Measurements from ENCODE around the gene NOP56. TPM values are rescaled to one million over a fixed set of nuclear protein-coding genes. Genes with fewer than 3 reads are reported as not detected.
"Not testable (repeated sequence)": the region's sequence is repeated elsewhere in the genome, so short reads cannot be mapped to it uniquely, and the experiment has no call there.

The NOP56 gene
- polyA plus RNA-seq, 1 donor (not counting 4 experiments of a cell fraction or from before 2014, with no cell fraction given): 242 TPM

GRCh38 chr20:2673453-2673852 lies 21.0 kb downstream of the NOP56 start:
- no peaks in the 10 kb centered on the region for H3K9me1 ChIP-seq (ENCODE audit: control insufficient read depth, extremely low read depth, insufficient read depth, low read length)
- H3K27me3 ChIP-seq (ENCODE audit: control insufficient read depth, extremely low read depth, insufficient read depth, low read length): no peaks in the 10 kb centered on the region
- no peak for TF ChIP-seq CTCF (optimal IDR thresholded peaks at IDR 0.05 in 1 of 3, IDR thresholded peaks at IDR 0.05 in 1 of 3, conservative IDR thresholded peaks at IDR 0.05 in 1 of 3; ENCODE audit: extremely low read depth in 1 of 3, insufficient read depth in 2 of 3, low read length in 3 of 3)
- no peak for TF ChIP-seq EZH2 (IDR thresholded peaks at IDR 0.05; ENCODE audit: low read length)
- no peak overlapping the region for H3K9ac ChIP-seq (ENCODE audit: control insufficient read depth, extremely low read depth, insufficient read depth, low read length)
- H2AFZ ChIP-seq (ENCODE audit: control insufficient read depth, low read length): no peak overlapping the region
- dilution Hi-C loops (cut with MboI; ENCODE audit: extremely low pct_ligation_motif_present, low sequenced_read_pairs): no loop called here
- H4K20me1 ChIP-seq (ENCODE audit: control insufficient read depth, extremely low read depth, insufficient read depth, low read length): no peaks in the 10 kb centered on the region
- H3K4me2 ChIP-seq (ENCODE audit: control insufficient read depth, extremely low read depth, insufficient read depth, low read depth, low read length): no peak overlapping the region
- no peak for FAIRE-seq
- no peaks in the 10 kb centered on the region for H3K36me3 ChIP-seq (ENCODE audit: control insufficient read depth in 2 of 2, extremely low read depth in 1 of 2, insufficient read depth in 2 of 2, low read length in 2 of 2)
- H3K27ac ChIP-seq (ENCODE audit: control insufficient read depth, insufficient read depth, low read length): no peak overlapping the region
- no peak overlapping the region for H3K4me3 ChIP-seq (ENCODE audit: control insufficient read depth in 2 of 3, extremely low read depth in 1 of 3, insufficient read depth in 2 of 3, low read depth in 1 of 3, low read length in 3 of 3)
- H3K4me1 ChIP-seq (ENCODE audit: control insufficient read depth, extremely low read depth, insufficient read depth, low read length): no peaks in the 10 kb centered on the region
- no peak for DNase-seq (ENCODE audit: low read depth, low spot score)
- H3K79me2 ChIP-seq (ENCODE audit: control insufficient read depth, insufficient read depth, low read length): no peaks in the 10 kb centered on the region
- H3K9me3 ChIP-seq (ENCODE audit: control insufficient read depth, low read depth, low read length): no peaks in the 10 kb centered on the region

GRCh38 chr20:2680046-2680445 lies 27.6 kb downstream of the NOP56 start:
- Histone ChIP-seq H3K4me1 (ENCODE audit: control insufficient read depth, extremely low read depth, insufficient read depth, low read length) (no peaks in the 10 kb centered on the region), H3K4me3 (ENCODE audit: control insufficient read depth in 2 of 3, extremely low read depth in 1 of 3, insufficient read depth in 2 of 3, low read depth in 1 of 3, low read length in 3 of 3) (no peak overlapping the region), H4K20me1 (ENCODE audit: control insufficient read depth, extremely low read depth, insufficient read depth, low read length) (no peaks in the 10 kb centered on the region), H3K9me3 (ENCODE audit: control insufficient read depth, low read depth, low read length) (no peaks in the 10 kb centered on the region), H3K79me2 (ENCODE audit: control insufficient read depth, insufficient read depth, low read length) (no peaks in the 10 kb centered on the region), H3K4me2 (ENCODE audit: control insufficient read depth, extremely low read depth, insufficient read depth, low read depth, low read length) (no peak overlapping the region), H3K27me3 (ENCODE audit: control insufficient read depth, extremely low read depth, insufficient read depth, low read length) (peaks cover 4% of the 10 kb centered on the region), H2AFZ (ENCODE audit: control insufficient read depth, low read length) (no peak overlapping the region), H3K9me1 (ENCODE audit: control insufficient read depth, extremely low read depth, insufficient read depth, low read length) (no peaks in the 10 kb centered on the region), H3K36me3 (ENCODE audit: control insufficient read depth in 2 of 2, extremely low read depth in 1 of 2, insufficient read depth in 2 of 2, low read length in 2 of 2) (no peaks in the 10 kb centered on the region), H3K27ac (ENCODE audit: control insufficient read depth, insufficient read depth, low read length) (no peak overlapping the region), H3K9ac (ENCODE audit: control insufficient read depth, extremely low read depth, insufficient read depth, low read length) (no peak overlapping the region)
- TF ChIP-seq EZH2 (IDR thresholded peaks at IDR 0.05; ENCODE audit: low read length): no peak
- no peak for TF ChIP-seq CTCF (optimal IDR thresholded peaks at IDR 0.05 in 1 of 3, IDR thresholded peaks at IDR 0.05 in 1 of 3, conservative IDR thresholded peaks at IDR 0.05 in 1 of 3; ENCODE audit: extremely low read depth in 1 of 3, insufficient read depth in 2 of 3, low read length in 3 of 3)
- DNase-seq (ENCODE audit: low read depth, low spot score) (no peak), FAIRE-seq (no peak)
- dilution Hi-C loops (cut with MboI; ENCODE audit: extremely low pct_ligation_motif_present, low sequenced_read_pairs): no loop called here

GRCh38 chr20:2682040-2682439 lies 29.6 kb downstream of the NOP56 start:
- H4K20me1 ChIP-seq (ENCODE audit: control insufficient read depth, extremely low read depth, insufficient read depth, low read length); H3K4me1 ChIP-seq (ENCODE audit: control insufficient read depth, extremely low read depth, insufficient read depth, low read length); H3K9me3 ChIP-seq (ENCODE audit: control insufficient read depth, low read depth, low read length); H3K9ac ChIP-seq (ENCODE audit: control insufficient read depth, extremely low read depth, insufficient read depth, low read length); H3K4me2 ChIP-seq (ENCODE audit: control insufficient read depth, extremely low read depth, insufficient read depth, low read depth, low read length); DNase-seq (ENCODE audit: low read depth, low spot score); H3K79me2 ChIP-seq (ENCODE audit: control insufficient read depth, insufficient read depth, low read length); FAIRE-seq; H3K27me3 ChIP-seq (ENCODE audit: control insufficient read depth, extremely low read depth, insufficient read depth, low read length); H3K36me3 ChIP-seq (ENCODE audit: control insufficient read depth in 2 of 2, extremely low read depth in 1 of 2, insufficient read depth in 2 of 2, low read length in 2 of 2); dilution Hi-C loops (cut with MboI; ENCODE audit: extremely low pct_ligation_motif_present, low sequenced_read_pairs); H3K4me3 ChIP-seq (ENCODE audit: control insufficient read depth in 2 of 3, extremely low read depth in 1 of 3, insufficient read depth in 2 of 3, low read depth in 1 of 3, low read length in 3 of 3); H2AFZ ChIP-seq (ENCODE audit: control insufficient read depth, low read length); H3K9me1 ChIP-seq (ENCODE audit: control insufficient read depth, extremely low read depth, insufficient read depth, low read length); H3K27ac ChIP-seq (ENCODE audit: control insufficient read depth, insufficient read depth, low read length): not testable (repeated sequence)

GRCh38 chr20:2684817-2685216 lies 32.4 kb downstream of the NOP56 start:
- H3K36me3 ChIP-seq (ENCODE audit: control insufficient read depth in 2 of 2, extremely low read depth in 1 of 2, insufficient read depth in 2 of 2, low read length in 2 of 2); H3K9ac ChIP-seq (ENCODE audit: control insufficient read depth, extremely low read depth, insufficient read depth, low read length); H4K20me1 ChIP-seq (ENCODE audit: control insufficient read depth, extremely low read depth, insufficient read depth, low read length); H3K9me3 ChIP-seq (ENCODE audit: control insufficient read depth, low read depth, low read length); DNase-seq (ENCODE audit: low read depth, low spot score); H3K79me2 ChIP-seq (ENCODE audit: control insufficient read depth, insufficient read depth, low read length); H3K9me1 ChIP-seq (ENCODE audit: control insufficient read depth, extremely low read depth, insufficient read depth, low read length); H3K27ac ChIP-seq (ENCODE audit: control insufficient read depth, insufficient read depth, low read length); H2AFZ ChIP-seq (ENCODE audit: control insufficient read depth, low read length); H3K4me1 ChIP-seq (ENCODE audit: control insufficient read depth, extremely low read depth, insufficient read depth, low read length); dilution Hi-C loops (cut with MboI; ENCODE audit: extremely low pct_ligation_motif_present, low sequenced_read_pairs); H3K4me3 ChIP-seq (ENCODE audit: control insufficient read depth in 2 of 3, extremely low read depth in 1 of 3, insufficient read depth in 2 of 3, low read depth in 1 of 3, low read length in 3 of 3); H3K4me2 ChIP-seq (ENCODE audit: control insufficient read depth, extremely low read depth, insufficient read depth, low read depth, low read length); FAIRE-seq: not testable (repeated sequence)
- H3K27me3 ChIP-seq (ENCODE audit: control insufficient read depth, extremely low read depth, insufficient read depth, low read length): peaks cover 12% of the 10 kb centered on the region
